BLaER1 (cell line): Measurements from ENCODE around the gene TM4SF18.

Experiments used
- H3K27ac ChIP-seq: shearing (Covaris generic); formaldehyde crosslinking; 2 replicates; pipeline ENCODE4 v1.8.1; 2022
- H3K27me3 ChIP-seq: shearing (Covaris generic); formaldehyde crosslinking; 2 replicates; pipeline ENCODE4 v1.8.1; 2022
- H3K36me3 ChIP-seq: shearing (Covaris generic); formaldehyde crosslinking; 2 replicates; pipeline ENCODE4 v1.8.1; 2022
- H3K4me1 ChIP-seq: shearing (Covaris generic); formaldehyde crosslinking; 2 replicates; pipeline ENCODE4 v1.8.1; 2022
- H3K4me2 ChIP-seq: shearing (Covaris generic); formaldehyde crosslinking; 2 replicates; pipeline ENCODE4 v1.8.1; 2022
- H3K4me3 ChIP-seq: shearing (Covaris generic); formaldehyde crosslinking; 2 replicates; pipeline ENCODE4 v1.8.1; 2022
- H3K9ac ChIP-seq: shearing (Covaris generic); formaldehyde crosslinking; 2 replicates; pipeline ENCODE4 v1.8.1; 2022
- H3K9me3 ChIP-seq: shearing (Covaris generic); formaldehyde crosslinking; 2 replicates; pipeline ENCODE4 v1.8.1; 2022
- H4K20me1 ChIP-seq: shearing (Covaris generic); formaldehyde crosslinking; 2 replicates; pipeline ENCODE4 v1.8.1; 2022
- Cebpa-rat ChIP-seq: shearing (Covaris generic); IDR thresholded peaks from 2 replicates; pipeline ENCODE4 v1.8.1; 2022

TM4SF18 gene

DNA sequence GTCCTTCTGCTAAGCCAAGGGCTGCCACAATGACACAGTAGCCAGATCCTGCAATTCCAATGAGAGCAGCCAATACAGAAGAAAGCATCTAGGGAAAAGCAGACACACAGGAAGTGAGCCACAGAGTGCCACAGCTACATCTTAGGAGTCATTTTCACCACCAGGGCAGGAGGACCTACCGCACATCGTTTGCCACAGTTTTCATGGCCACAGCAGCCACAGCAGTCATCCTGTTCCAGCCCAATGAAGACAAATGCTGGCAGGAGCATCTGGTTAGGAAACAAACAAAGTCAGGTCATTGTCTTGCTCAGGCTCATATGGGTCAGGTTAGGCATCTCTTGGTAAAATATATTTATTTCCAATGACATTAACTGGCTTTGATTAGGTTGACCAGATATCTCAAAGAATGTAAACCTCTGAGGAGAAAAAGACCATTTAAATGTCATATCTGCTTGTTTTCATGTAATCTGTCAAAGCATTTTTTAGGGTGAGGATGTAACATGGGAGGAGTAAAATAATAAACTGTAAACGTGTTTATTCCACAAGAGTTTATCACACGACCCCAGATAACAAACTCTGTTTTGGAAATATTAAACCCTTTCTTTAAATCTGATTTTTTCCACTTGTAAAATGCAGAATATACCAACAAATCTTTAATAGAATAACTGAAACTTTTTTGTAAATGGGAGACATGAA lies 42.2 kb upstream of the TM4SF18 start:
- Histone ChIP-seq H3K36me3 (no peaks in the 10 kb centered on the region), H3K9me3 (peaks cover 9% of the 10 kb centered on the region; the same call in 1 of the 2 replicates), H3K27ac (no peak overlapping the region), H3K4me3 (no peak overlapping the region), H3K27me3 (no peaks in the 10 kb centered on the region), H3K4me1 (peaks cover 14% of the 10 kb centered on the region), H3K4me2 (no peak overlapping the region), H4K20me1 (no peaks in the 10 kb centered on the region), H3K9ac (no peak overlapping the region)
- no peak for TF ChIP-seq Cebpa-rat

DNA sequence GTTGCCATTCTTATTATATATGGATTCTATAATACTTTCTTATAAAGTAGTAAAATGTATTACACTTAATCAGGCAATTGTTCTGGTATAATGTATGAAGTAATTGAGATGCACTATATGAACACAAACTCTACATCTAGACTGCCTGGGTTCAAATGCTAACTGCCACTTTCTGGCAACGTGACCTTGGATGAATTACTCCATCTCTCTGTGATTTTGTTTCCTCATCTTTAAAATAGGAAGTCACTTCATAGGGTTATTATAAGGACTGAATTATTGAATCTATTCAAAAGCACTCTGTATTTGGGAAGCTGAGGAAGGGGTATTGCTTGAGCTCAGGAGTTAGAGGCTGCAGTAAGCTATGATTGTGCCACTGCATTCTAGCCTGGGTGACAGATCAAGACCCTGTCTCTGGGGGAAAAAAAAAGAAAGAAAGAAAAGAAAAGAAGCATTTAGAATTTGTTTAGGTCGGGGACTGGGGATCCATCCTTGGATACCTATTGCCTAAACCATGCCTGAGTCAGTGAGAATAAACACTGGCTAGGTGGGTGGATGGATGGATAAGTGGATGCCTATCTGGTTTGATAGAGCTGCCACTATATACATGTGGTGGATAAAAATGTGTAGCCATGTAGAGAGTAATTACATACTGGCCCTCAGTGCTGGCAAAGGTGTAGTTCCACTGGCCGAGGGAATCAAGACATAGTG lies 41.5 kb upstream of the TM4SF18 start:
- Histone ChIP-seq H3K36me3 (no peaks in the 10 kb centered on the region), H3K27ac (no peak overlapping the region), H3K9me3 (peaks cover 6% of the 10 kb centered on the region; the same call in 1 of the 2 replicates), H3K9ac (no peak overlapping the region), H3K27me3 (no peaks in the 10 kb centered on the region), H3K4me2 (no peak overlapping the region), H3K4me3 (no peak overlapping the region), H3K4me1 (peaks cover 14% of the 10 kb centered on the region), H4K20me1 (no peaks in the 10 kb centered on the region)
- TF ChIP-seq Cebpa-rat, result no peak

DNA sequence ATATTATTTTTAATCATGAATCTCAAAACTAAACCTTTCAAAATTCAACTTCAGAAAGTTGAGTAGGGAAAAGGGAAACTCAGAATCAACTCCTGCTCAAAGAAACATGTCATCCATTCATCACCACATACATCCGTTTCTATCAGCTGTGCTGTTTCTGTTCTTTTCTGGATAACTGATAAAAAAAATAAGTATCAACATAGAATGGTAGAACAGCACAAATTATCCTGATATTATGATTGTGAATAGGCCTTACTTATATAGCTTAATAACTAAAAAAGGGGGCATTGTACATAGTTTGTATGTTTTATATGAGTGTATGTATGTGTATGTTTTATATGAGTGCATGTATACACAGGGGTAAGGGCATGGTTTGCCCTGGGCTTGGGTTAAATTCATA lies 41.0 kb upstream of the TM4SF18 start:
- H3K9me3 ChIP-seq, result 0 out of 2 replicates have a peak, but pooled peaks cover under 1% of the 10 kb centered on the region
- H3K27ac ChIP-seq, result no peak overlapping the region
- H3K4me3 ChIP-seq, result no peak overlapping the region
- H4K20me1 ChIP-seq, result no peaks in the 10 kb centered on the region
- H3K36me3 ChIP-seq, result no peaks in the 10 kb centered on the region
- H3K4me2 ChIP-seq, result no peak overlapping the region
- no peak overlapping the region for H3K9ac ChIP-seq
- no peak for TF ChIP-seq Cebpa-rat
- no peaks in the 10 kb centered on the region for H3K27me3 ChIP-seq
- H3K4me1 ChIP-seq, result peaks cover 14% of the 10 kb centered on the region

DNA sequence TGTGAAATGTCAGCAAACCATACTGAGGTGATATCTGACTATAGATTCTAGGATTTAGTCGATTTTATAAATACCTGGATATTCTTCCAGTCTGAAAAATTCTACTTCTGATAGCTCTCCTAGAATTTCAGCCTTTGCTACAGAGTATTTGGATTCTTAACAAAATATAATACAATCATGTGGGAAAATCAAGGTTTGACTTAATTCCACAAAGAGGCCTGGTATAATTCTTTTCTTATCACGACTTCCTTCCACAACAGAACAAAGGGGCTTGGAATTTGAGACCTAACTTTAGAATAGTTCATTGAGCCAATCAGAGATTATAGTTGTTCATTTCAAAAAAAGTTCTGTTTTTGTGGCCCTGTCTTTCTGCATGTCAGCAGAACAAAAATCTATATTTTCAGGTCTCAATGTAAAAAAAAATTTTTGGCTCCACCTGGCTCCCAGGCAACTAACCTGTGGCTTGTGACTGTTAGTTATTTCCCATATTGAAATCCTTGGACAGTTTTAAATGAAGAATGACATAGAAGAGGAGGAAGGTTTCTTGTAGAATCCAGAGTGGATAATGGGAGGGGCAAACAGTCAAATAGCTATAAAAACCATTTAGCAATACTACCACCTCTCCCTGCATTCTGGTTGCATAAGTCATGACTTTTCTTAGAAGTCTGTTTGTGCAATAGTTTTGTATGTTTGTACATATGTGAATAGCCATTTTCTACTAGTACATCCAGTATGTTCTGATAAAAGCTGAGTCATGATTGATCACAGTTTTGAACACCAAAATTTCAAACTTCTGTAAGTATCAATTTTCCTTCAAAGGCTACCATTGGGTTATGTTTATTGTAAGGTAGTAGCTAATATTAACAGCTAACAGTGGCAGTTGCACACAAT lies 40.0 kb upstream of the TM4SF18 start:
- H3K4me1 ChIP-seq, result peaks cover 10% of the 10 kb centered on the region

DNA sequence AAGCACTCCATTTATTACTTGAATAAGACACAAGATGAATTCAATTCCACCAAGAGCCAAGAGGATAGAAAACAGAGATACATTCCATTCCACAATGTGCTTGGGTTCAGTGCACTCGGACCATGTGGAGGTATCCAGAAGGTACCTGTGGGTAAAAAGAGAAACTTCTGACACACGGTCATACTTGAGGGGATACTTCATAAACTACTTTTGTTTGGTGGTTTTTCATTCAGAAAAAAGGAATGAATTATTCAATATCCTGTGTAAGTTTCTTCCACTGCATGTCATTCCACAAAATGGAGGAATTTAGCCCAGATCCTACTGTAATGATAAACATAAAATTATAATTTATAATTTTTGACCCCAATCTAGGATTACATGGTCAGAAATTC lies 38.3 kb upstream of the TM4SF18 start:
- no peak for TF ChIP-seq Cebpa-rat
- Histone ChIP-seq H3K4me3 (no peak overlapping the region), H3K4me1 (no peaks in the 10 kb centered on the region), H3K27ac (no peak overlapping the region), H3K9me3 (no peaks in the 10 kb centered on the region), H3K9ac (no peak overlapping the region), H3K36me3 (no peaks in the 10 kb centered on the region), H3K4me2 (no peak overlapping the region), H4K20me1 (no peaks in the 10 kb centered on the region), H3K27me3 (no peaks in the 10 kb centered on the region)

More for the DNA sequence above, 40.0 kb upstream of the TM4SF18 start:
- no peaks in the 10 kb centered on the region for H3K27me3 ChIP-seq
- TF ChIP-seq Cebpa-rat, result no peak
- H3K9ac ChIP-seq, result no peak overlapping the region
- no peaks in the 10 kb centered on the region for H3K36me3 ChIP-seq
- no peaks in the 10 kb centered on the region for H3K9me3 ChIP-seq
- H4K20me1 ChIP-seq, result no peaks in the 10 kb centered on the region
- no peak overlapping the region for H3K4me3 ChIP-seq
- no peak overlapping the region for H3K27ac ChIP-seq
- H3K4me2 ChIP-seq, result no peak overlapping the region

DNA sequence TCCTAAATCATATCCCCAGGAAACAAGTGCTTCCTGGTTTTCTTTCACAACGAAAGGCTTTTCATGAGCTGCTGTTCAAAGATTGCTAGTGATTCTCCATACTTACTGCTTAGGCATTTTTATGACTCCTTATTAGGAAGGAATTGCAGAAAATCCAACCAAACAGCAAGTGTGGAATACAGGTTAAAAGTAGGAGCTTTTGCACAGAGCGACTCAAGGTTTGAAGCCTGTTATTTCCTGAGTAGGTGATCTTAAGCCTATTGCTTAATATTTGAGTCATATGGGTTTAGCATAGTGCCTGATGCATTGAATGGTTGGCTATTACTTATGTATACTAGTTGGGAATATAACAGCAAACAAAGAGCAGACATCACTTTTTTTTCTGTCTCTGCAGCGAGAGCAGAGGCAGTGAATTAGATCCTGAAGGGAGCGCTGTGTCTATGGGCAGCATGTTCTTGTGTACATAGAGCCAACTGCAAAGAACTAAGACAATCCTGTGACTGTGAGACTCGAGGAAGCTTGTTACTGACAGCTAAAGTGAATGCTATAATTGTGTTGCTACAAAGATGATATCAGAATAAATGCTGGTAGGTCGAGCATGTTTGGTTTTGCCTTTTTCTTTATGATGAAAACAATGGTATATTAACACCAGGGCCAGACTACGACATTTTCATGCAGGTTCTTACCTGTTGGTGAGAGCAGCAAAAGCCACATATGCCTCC lies 37.7 kb upstream of the TM4SF18 start:
- no peaks in the 10 kb centered on the region for H3K4me1 ChIP-seq
- TF ChIP-seq Cebpa-rat, result no peak

DNA sequence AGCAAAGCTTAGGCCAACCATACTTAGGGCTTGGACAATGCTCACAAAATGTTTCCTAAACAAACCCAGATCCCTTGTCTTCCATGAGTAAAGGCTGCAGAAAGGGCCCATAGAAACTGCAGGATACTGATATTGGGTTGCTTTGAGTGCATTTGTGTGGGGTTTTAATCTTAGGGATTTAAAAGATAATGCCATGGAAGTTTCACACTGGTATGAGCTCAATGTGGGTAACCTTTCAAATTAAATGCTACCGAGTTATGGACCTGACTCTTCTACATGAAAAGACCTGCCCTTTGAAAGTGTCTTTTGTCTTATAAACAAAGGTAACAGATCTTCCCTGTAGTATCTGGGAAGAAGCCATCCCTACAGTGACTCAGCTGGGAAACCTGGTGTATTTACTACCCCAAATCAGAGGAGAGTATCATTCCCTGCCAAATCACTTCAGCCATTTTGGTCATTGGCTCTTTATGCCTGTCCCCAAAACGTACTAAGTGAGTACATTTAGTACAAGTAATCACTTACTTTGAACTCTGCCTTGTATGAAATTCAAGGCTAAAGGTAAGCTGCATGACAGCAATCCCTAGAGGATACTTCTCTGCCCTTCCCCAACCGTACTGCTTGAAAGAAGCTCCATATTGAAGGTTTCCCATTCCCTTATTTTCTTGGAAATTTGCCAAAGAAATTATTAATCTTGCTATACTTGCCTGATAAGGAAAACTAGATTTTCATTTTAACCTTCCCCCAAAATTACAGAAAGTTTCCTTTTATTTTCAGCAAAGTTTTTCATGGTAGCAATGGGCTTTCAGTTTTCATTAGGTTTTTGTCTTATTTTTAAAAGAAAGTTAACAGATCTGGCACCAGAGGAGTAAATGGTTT lies 36.8 kb upstream of the TM4SF18 start:
- H4K20me1 ChIP-seq, result no peaks in the 10 kb centered on the region
- H3K4me1 ChIP-seq, result no peaks in the 10 kb centered on the region
- no peak for TF ChIP-seq Cebpa-rat
- H3K9me3 ChIP-seq, result no peaks in the 10 kb centered on the region
- H3K36me3 ChIP-seq, result no peaks in the 10 kb centered on the region
- no peak overlapping the region for H3K4me3 ChIP-seq
- H3K4me2 ChIP-seq, result no peak overlapping the region
- no peak overlapping the region for H3K27ac ChIP-seq
- H3K9ac ChIP-seq, result no peak overlapping the region
- H3K27me3 ChIP-seq, result no peaks in the 10 kb centered on the region

More for the DNA sequence above, 37.7 kb upstream of the TM4SF18 start:
- H3K36me3 ChIP-seq, result no peaks in the 10 kb centered on the region
- H3K27me3 ChIP-seq, result no peaks in the 10 kb centered on the region
- no peak overlapping the region for H3K9ac ChIP-seq
- no peaks in the 10 kb centered on the region for H3K9me3 ChIP-seq
- H3K4me3 ChIP-seq, result no peak overlapping the region
- H3K27ac ChIP-seq, result no peak overlapping the region
- H3K4me2 ChIP-seq, result no peak overlapping the region
- no peaks in the 10 kb centered on the region for H4K20me1 ChIP-seq

DNA sequence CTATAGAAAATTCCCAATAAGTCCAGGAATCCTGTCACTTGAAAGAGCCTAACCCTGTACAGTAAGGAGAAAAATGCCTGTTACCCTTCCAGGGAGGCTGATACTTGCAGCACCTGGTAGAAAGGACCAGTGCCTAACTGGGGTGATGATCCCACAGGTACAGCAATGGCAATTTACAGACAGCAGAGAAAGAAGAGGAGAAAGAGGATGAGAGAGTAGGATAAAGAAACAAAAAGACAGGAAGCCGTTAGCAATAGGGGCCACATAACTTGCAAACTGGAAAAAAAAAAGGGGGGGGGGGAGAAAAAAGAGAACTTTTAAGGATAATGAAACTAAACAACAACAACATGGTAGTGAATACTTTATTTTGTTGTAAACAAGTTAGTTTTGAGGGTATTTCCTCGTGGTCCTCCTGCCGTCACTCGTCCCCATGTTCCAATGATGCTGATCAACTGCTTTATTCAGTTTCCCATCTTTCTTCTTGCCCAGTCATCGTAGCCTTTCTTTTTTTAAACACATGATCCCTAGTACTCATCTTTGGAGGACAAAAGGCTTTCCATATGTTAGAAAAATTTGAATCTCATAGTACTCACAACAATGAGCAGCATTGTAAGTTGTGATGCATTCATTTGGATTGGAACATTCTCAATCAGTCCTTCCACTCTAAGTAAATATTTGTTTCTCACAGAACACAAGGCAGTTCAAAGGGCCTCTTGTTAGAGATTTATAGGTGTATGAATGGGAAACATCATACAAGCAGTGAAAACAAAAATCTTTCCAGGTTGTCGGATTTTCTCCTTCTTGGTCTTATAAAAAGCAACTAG lies 35.5 kb upstream of the TM4SF18 start:
- no peak overlapping the region for H3K27ac ChIP-seq
- H3K9me3 ChIP-seq, result no peaks in the 10 kb centered on the region
- no peak overlapping the region for H3K4me3 ChIP-seq
- no peak for TF ChIP-seq Cebpa-rat
- no peaks in the 10 kb centered on the region for H3K4me1 ChIP-seq
- no peaks in the 10 kb centered on the region for H4K20me1 ChIP-seq
- no peak overlapping the region for H3K9ac ChIP-seq
- no peaks in the 10 kb centered on the region for H3K27me3 ChIP-seq
- no peaks in the 10 kb centered on the region for H3K36me3 ChIP-seq
- no peak overlapping the region for H3K4me2 ChIP-seq
